ENCODE measurements around the gene B9D1.

The B9D1 gene

GRCh38 chr17:19313066-19313745 lies 49.3 kb downstream of the B9D1 start:
- TF ChIP-seq SIN3A (IDR thresholded peaks at IDR 0.05; ENCODE audit: borderline replicate concordance, insufficient read depth, low read length): no peak
- no peak for TF ChIP-seq TAF1 (IDR thresholded peaks at IDR 0.05; ENCODE audit: borderline replicate concordance, insufficient read depth, low read length)
- no peak for TF ChIP-seq FOXP2 (optimal IDR thresholded peaks at IDR 0.05; ENCODE audit: borderline replicate concordance, extremely low read depth, extremely low read length, insufficient read depth)
- no peak for TF ChIP-seq POLR2AphosphoS5 (IDR thresholded peaks at IDR 0.05; ENCODE audit: low read depth, low read length)
- no peak for TF ChIP-seq REST (IDR thresholded peaks at IDR 0.05; ENCODE audit: insufficient read depth in 1 of 2, low read depth in 2 of 2, low read length in 2 of 2)

GRCh38 chr17:19312406-19312805 lies 50.1 kb downstream of the B9D1 start:
- TF ChIP-seq SIN3A (IDR thresholded peaks at IDR 0.05; ENCODE audit: borderline replicate concordance, insufficient read depth, low read length) (no peak), REST (IDR thresholded peaks at IDR 0.05; ENCODE audit: insufficient read depth in 1 of 2, low read depth in 2 of 2, low read length in 2 of 2) (no peak), FOXP2 (optimal IDR thresholded peaks at IDR 0.05; ENCODE audit: borderline replicate concordance, extremely low read depth, extremely low read length, insufficient read depth) (no peak), POLR2AphosphoS5 (IDR thresholded peaks at IDR 0.05; ENCODE audit: low read depth, low read length) (no peak), TAF1 (IDR thresholded peaks at IDR 0.05; ENCODE audit: borderline replicate concordance, insufficient read depth, low read length) (no peak)

- TF ChIP-seq SIN3A (IDR thresholded peaks at IDR 0.05; ENCODE audit: borderline replicate concordance, insufficient read depth, low read length): no peak
- no peak for TF ChIP-seq REST (IDR thresholded peaks at IDR 0.05; ENCODE audit: insufficient read depth in 1 of 2, low read depth in 2 of 2, low read length in 2 of 2)
- no peak for TF ChIP-seq FOXP2 (optimal IDR thresholded peaks at IDR 0.05; ENCODE audit: borderline replicate concordance, extremely low read depth, extremely low read length, insufficient read depth)
- TF ChIP-seq TAF1 (IDR thresholded peaks at IDR 0.05; ENCODE audit: borderline replicate concordance, insufficient read depth, low read length): no peak
- no peak for TF ChIP-seq POLR2AphosphoS5 (IDR thresholded peaks at IDR 0.05; ENCODE audit: low read depth, low read length)
Measured at GRCh38 chr17:19311421-19312215, 50.9 kb downstream of the B9D1 start.

GRCh38 chr17:19311016-19311415 lies 51.5 kb downstream of the B9D1 start:
- TF ChIP-seq POLR2AphosphoS5 (IDR thresholded peaks at IDR 0.05; ENCODE audit: low read depth, low read length): no peak
- no peak for TF ChIP-seq FOXP2 (optimal IDR thresholded peaks at IDR 0.05; ENCODE audit: borderline replicate concordance, extremely low read depth, extremely low read length, insufficient read depth)
- no peak for TF ChIP-seq REST (IDR thresholded peaks at IDR 0.05; ENCODE audit: insufficient read depth in 1 of 2, low read depth in 2 of 2, low read length in 2 of 2)
- no peak for TF ChIP-seq SIN3A (IDR thresholded peaks at IDR 0.05; ENCODE audit: borderline replicate concordance, insufficient read depth, low read length)
- no peak for TF ChIP-seq TAF1 (IDR thresholded peaks at IDR 0.05; ENCODE audit: borderline replicate concordance, insufficient read depth, low read length)

Measured in PFSK-1 (cell line).